Stimulated activated naive CD8-positive, alpha-beta T cell treated with anti-CD3 and anti-CD28 coated beads, Interleukin-15, amount 100 ng/mL, for 72 hours (primary cell): Measurements from ENCODE around the gene ABHD8.
A peak's percentile ranks its signal among the peaks of the same experiment; 100 is the strongest.
"Not testable (repeated sequence)": the region's sequence is repeated elsewhere in the genome, so short reads cannot be mapped to it uniquely, and the experiment has no call there.

ENCODE experiments used
- ATAC-seq: fragments of 150-1000 bp; cut with Tn5 transposase; 2 replicates; pipeline ENCODE4 v1.10.0; 2021; ENCODE audit warnings: mild to moderate bottlenecking, moderate library complexity
- DNase-seq, 2 donors: peaks; one replicate each; pipeline ENCODE4 v3.0.0; 2021 to 2022
- H3K27ac Mint-ChIP-seq, 2 donors: one replicate each; pipeline ENCODE4 v1.8.0; 2022; ENCODE audit warnings: mild to moderate bottlenecking in 2 of 2, mixed read lengths in 2 of 2, moderate library complexity in 2 of 2
- H3K27me3 Mint-ChIP-seq: one replicate; pipeline ENCODE4 v1.8.0; 2022; ENCODE audit warnings: mixed read lengths
- H3K4me1 Mint-ChIP-seq: one replicate; pipeline ENCODE4 v1.8.0; 2022; ENCODE audit warnings: mild to moderate bottlenecking, mixed read lengths
- H3K4me3 Mint-ChIP-seq, 2 donors: one replicate each; pipeline ENCODE4 v1.8.0; 2022; ENCODE audit warnings: mild to moderate bottlenecking in 2 of 2, mixed read lengths in 2 of 2, moderate library complexity in 1 of 2
- H3K9me3 Mint-ChIP-seq, 2 donors: one replicate each; pipeline ENCODE4 v1.8.0; 2022; ENCODE audit warnings: mixed read lengths in 2 of 2

The ABHD8 gene

GRCh38 chr19:17279436-17279835 lies 23.8 kb downstream of the ABHD8 start:
- H3K4me3 Mint-ChIP-seq: no peak overlapping the region
- no peak overlapping the region for H3K27ac Mint-ChIP-seq
- H3K27me3 Mint-ChIP-seq: no peaks in the 10 kb centered on the region
- H3K9me3 Mint-ChIP-seq: no peaks in the 10 kb centered on the region
- DNase-seq (no peak), ATAC-seq (no peak)
- H3K4me1 Mint-ChIP-seq: peaks cover 27% of the 10 kb centered on the region

GRCh38 chr19:17275441-17276175 lies 27.6 kb downstream of the ABHD8 start:
- Mint-ChIP-seq H3K27ac (no peak overlapping the region), H3K4me3 (no peak overlapping the region), H3K27me3 (no peaks in the 10 kb centered on the region), H3K9me3 (no peaks in the 10 kb centered on the region), H3K4me1 (no peaks in the 10 kb centered on the region)
- ATAC-seq (no peak), DNase-seq (no peak)

- H3K4me3 Mint-ChIP-seq, H3K27me3 Mint-ChIP-seq, ATAC-seq, H3K27ac Mint-ChIP-seq, DNase-seq, H3K9me3 Mint-ChIP-seq, H3K4me1 Mint-ChIP-seq: not testable (repeated sequence)
Observed at GRCh38 chr19:17274892-17275291, 28.3 kb downstream of the ABHD8 start.

- Mint-ChIP-seq H3K4me1 (peaks cover 29% of the 10 kb centered on the region), H3K4me3 (peak overlapping the region; percentile 44 to 92), H3K9me3 (no peaks in the 10 kb centered on the region), H3K27me3 (no peaks in the 10 kb centered on the region), H3K27ac (no peak overlapping the region)
- no peak for DNase-seq
- no peak for ATAC-seq
Observed at GRCh38 chr19:17268754-17269153, 34.5 kb downstream of the ABHD8 start.

- peak within 1 kb of the TSS; percentile 82 to 92 for H3K4me3 Mint-ChIP-seq
- H3K4me1 Mint-ChIP-seq: peaks cover 29% of the 10 kb centered on the region
- H3K27ac Mint-ChIP-seq: peak within 1 kb of the TSS; percentile 91 to 96
- DNase-seq (peak; percentile 94 to 98), ATAC-seq (peak; percentile 96)
- H3K27me3 Mint-ChIP-seq: no peaks in the 10 kb centered on the region
- H3K9me3 Mint-ChIP-seq: no peaks in the 10 kb centered on the region
Observed at GRCh38 chr19:17266975-17267788, 36.0 kb downstream of the ABHD8 start, which contains the start of gene BABAM1. BABAM1 (plus strand) TSS chr19:17267443; CDS start chr19:17268807, 1,364 bp downstream.

- peak overlapping the region; percentile 82 to 92 for H3K4me3 Mint-ChIP-seq
- H3K9me3 Mint-ChIP-seq: no peaks in the 10 kb centered on the region
- DNase-seq (no peak), ATAC-seq (no peak)
- H3K4me1 Mint-ChIP-seq: peaks cover 29% of the 10 kb centered on the region
- no peaks in the 10 kb centered on the region for H3K27me3 Mint-ChIP-seq
- H3K27ac Mint-ChIP-seq: peak overlapping the region; percentile 67 to 91
Observed at GRCh38 chr19:17266589-17266974, 36.6 kb downstream of the ABHD8 start.

- Mint-ChIP-seq H3K4me1 (peaks cover 32% of the 10 kb centered on the region), H3K9me3 (no peaks in the 10 kb centered on the region), H3K27ac (peak overlapping the region in 1 of 2 donors; percentile 34), H3K4me3 (no peak overlapping the region), H3K27me3 (peaks cover under 1% of the 10 kb centered on the region)
- DNase-seq: no peak
- ATAC-seq: no peak
Observed at GRCh38 chr19:17266026-17266425, 37.2 kb downstream of the ABHD8 start.

GRCh38 chr19:17264641-17264979 lies 38.6 kb downstream of the ABHD8 start, which contains the start of gene USHBP1:
USHBP1 (minus strand) TSS chr19:17264745; CDS start chr19:17264299, 446 bp downstream.
- Mint-ChIP-seq H3K4me3 (no peak within 1 kb of the TSS), H3K27me3 (peaks cover 8% of the 10 kb centered on the region), H3K27ac (peak within 1 kb of the TSS in 1 of 2 donors; percentile 94), H3K9me3 (no peaks in the 10 kb centered on the region), H3K4me1 (peaks cover 39% of the 10 kb centered on the region)
- DNase-seq (no peak), ATAC-seq (no peak)

GRCh38 chr19:17263712-17264640 lies 39.2 kb downstream of the ABHD8 start:
- Mint-ChIP-seq H3K9me3 (no peaks in the 10 kb centered on the region), H3K27me3 (peaks cover 8% of the 10 kb centered on the region), H3K4me3 (no peak overlapping the region), H3K27ac (peak overlapping the region in 1 of 2 donors; percentile 94), H3K4me1 (peaks cover 37% of the 10 kb centered on the region)
- no peak for DNase-seq
- no peak for ATAC-seq

GRCh38 chr19:17262557-17262956 lies 40.7 kb downstream of the ABHD8 start:
- no peak for DNase-seq
- H3K27me3 Mint-ChIP-seq: peaks cover 8% of the 10 kb centered on the region
- H3K4me3 Mint-ChIP-seq: no peak overlapping the region
- no peak for ATAC-seq
- H3K4me1 Mint-ChIP-seq: peaks cover 25% of the 10 kb centered on the region
- no peaks in the 10 kb centered on the region for H3K9me3 Mint-ChIP-seq
- H3K27ac Mint-ChIP-seq: no peak overlapping the region

- peak; percentile 86 to 92 for DNase-seq
- H3K27me3 Mint-ChIP-seq: peaks cover 8% of the 10 kb centered on the region
- ATAC-seq: peak; percentile 100
- H3K9me3 Mint-ChIP-seq: no peaks in the 10 kb centered on the region
- H3K4me1 Mint-ChIP-seq: peaks cover 16% of the 10 kb centered on the region
- H3K27ac Mint-ChIP-seq: peak overlapping the region in 1 of 2 donors; percentile 0
- H3K4me3 Mint-ChIP-seq: no peak overlapping the region
Observed at GRCh38 chr19:17260842-17261325, 42.3 kb downstream of the ABHD8 start.

- no peak for ATAC-seq
- H3K27me3 Mint-ChIP-seq: peaks cover 8% of the 10 kb centered on the region
- H3K4me1 Mint-ChIP-seq: peaks cover 15% of the 10 kb centered on the region
- H3K27ac Mint-ChIP-seq: no peak overlapping the region
- DNase-seq: no peak
- no peaks in the 10 kb centered on the region for H3K9me3 Mint-ChIP-seq
- no peak overlapping the region for H3K4me3 Mint-ChIP-seq
Observed at GRCh38 chr19:17259934-17260333, 43.3 kb downstream of the ABHD8 start.

GRCh38 chr19:17259118-17259780 lies 44.0 kb downstream of the ABHD8 start:
- peaks cover 9% of the 10 kb centered on the region for H3K4me1 Mint-ChIP-seq
- H3K9me3 Mint-ChIP-seq: no peaks in the 10 kb centered on the region
- H3K4me3 Mint-ChIP-seq: no peak overlapping the region
- no peak overlapping the region for H3K27ac Mint-ChIP-seq
- peaks cover 8% of the 10 kb centered on the region for H3K27me3 Mint-ChIP-seq
- ATAC-seq (no peak), DNase-seq (no peak)

GRCh38 chr19:17256130-17256529 lies 47.1 kb downstream of the ABHD8 start:
- no peak overlapping the region for H3K4me3 Mint-ChIP-seq
- H3K9me3 Mint-ChIP-seq: no peaks in the 10 kb centered on the region
- no peak for DNase-seq
- peaks cover 7% of the 10 kb centered on the region for H3K4me1 Mint-ChIP-seq
- H3K27ac Mint-ChIP-seq: no peak overlapping the region
- peaks cover 8% of the 10 kb centered on the region for H3K27me3 Mint-ChIP-seq
- ATAC-seq: no peak
